ENCODE measurements around the gene WWOX.

Gene WWOX

DNA sequence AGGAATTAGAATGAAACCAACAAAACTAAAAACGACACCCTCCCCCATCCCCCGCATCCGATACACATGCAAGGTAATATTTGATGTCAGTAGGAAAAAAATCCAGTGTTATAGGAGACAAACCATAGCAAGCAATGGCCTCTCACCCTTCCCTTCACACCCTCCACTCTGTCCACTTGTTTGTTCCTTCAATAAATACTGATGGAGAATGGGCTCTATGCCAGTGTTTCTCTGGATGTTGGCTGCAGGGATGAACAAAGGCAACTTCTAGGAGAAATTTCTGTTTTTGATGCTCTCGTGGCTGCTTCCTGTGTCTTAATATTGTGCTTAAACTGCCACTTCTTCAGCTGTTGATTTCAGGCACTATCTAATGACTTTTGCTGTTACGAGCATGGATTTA is 98.8 kb downstream of the WWOX start:
- peak; percentile 2 for DNase-seq

DNA sequence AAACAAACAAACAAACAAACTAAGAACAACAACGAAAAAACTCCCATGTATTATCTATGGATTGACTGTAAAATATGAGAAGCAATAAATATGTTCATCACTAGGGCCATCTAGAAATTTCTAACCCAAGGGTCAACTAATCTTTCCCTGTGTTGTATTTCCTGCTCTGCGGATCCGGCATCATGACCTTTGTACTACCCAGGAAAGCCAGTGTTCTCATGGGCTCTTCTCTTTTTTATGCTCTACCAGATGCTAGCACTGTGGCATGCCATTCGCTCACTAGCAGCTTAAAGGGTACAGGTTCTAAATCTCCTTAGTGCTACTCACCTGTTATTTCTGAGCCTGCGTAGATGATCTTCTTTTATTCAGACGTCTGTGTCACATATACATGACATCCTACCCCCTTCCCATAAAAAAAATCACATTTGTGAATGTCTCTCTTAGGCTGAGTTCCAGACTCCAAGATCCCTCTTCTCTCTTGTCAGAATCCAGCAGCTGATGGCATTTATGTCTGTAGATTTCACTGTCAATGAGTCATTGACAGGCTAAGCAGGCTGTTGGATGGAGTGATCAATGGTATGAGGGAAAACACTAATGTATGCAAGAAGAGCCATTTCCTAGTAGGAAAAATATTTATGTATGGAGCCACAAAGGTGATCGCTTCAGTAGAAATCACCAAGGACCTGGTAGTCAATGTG is 100.0 kb downstream of the WWOX start:
- no peak for DNase-seq

DNA sequence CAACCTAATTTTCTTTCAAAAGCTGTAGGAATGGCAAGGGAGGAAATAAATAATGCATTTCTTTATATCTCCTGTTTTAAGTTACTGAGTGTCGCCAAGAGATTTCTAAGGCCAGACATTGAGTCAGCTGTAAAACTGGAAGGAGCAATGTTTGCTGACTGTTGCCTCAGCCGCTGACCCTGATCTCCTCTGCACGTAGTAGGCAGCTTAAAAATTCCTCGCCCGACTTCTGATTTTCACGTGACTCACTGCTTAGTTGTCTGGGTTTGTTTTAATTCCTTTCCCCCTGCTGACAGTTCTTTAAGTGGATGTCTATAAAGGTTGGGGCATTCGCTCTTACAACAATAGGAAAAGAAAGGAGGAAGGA is 100.6 kb downstream of the WWOX start:
- no peak for DNase-seq

DNA sequence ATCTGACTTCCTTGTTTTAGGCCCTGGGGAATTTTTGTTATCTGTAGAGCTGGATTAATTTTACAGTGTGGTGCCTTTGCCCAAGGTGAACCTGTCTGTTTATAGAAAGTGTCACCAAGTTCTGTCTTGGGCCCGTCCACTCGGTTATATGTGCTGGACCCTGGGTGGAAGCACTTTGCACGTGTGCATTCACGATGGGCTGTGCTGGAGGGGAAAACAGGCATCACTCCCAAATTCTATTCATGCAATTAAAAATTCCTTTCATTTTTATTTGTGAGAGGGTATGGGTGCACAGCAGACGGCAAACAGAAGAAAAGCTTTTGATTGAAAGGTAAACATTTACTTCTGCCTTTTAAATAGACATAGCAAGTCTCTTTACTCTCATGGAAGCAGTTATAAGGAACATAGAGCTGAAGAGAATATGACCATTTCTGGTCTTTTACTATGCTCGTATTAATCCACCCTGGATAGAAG is 101.2 kb downstream of the WWOX start:
- no peak for DNase-seq

GRCh38 chr16:78205506-78205905 is 106.1 kb downstream of the WWOX start:
- no peak for DNase-seq

GRCh38 chr16:78206623-78207223 is 107.3 kb downstream of the WWOX start:
- no peak for DNase-seq

GRCh38 chr16:78209951-78210661 is 110.7 kb downstream of the WWOX start:
- DNase-seq: no peak

GRCh38 chr16:78211020-78211599 is 111.7 kb downstream of the WWOX start:
- DNase-seq: no peak

DNA sequence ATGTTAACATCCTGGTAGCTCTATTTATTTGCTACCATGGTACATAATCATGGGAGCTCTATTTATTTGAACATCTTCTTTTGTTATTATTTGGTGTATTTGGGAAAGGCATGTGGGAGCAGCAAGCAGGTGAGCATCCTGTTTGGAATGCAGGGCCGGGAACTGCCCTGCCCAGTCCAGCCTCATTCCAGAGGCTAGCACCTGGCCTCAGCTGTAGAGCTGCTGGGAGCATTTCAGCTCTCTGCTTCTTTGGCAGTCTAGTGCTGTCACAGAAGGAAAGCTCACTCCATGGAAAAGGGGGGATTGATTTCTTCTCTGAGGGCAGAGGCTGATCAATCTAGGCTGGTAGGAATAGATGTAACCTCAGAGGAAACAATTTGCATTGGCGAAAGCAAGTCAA is 112.5 kb downstream of the WWOX start:
- DNase-seq: no peak

DNA sequence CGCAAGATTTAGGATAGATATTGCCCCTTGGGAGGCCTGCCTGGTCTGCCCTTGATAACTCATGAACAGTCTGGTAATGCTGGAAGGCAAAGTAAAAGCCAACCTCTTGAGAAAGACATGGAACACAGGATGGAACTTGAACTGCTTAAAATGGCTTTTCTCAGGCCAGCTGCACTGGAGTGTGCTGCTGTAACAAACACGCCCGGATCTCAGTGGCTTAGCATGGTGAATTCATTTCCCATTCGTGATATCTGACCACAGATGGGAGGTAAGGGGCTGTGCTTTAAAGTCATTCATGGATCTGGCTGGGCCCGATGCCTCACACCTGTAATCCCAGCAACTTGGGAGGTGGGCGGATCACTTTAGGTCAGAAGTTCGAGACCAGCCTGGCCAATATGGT is 113.2 kb downstream of the WWOX start:
- no peak for DNase-seq

- DNase-seq: no peak
Observed at GRCh38 chr16:78213751-78214150, 114.3 kb downstream of the WWOX start.

GRCh38 chr16:78215222-78215621 is 115.8 kb downstream of the WWOX start:
- DNase-seq: no peak

DNA sequence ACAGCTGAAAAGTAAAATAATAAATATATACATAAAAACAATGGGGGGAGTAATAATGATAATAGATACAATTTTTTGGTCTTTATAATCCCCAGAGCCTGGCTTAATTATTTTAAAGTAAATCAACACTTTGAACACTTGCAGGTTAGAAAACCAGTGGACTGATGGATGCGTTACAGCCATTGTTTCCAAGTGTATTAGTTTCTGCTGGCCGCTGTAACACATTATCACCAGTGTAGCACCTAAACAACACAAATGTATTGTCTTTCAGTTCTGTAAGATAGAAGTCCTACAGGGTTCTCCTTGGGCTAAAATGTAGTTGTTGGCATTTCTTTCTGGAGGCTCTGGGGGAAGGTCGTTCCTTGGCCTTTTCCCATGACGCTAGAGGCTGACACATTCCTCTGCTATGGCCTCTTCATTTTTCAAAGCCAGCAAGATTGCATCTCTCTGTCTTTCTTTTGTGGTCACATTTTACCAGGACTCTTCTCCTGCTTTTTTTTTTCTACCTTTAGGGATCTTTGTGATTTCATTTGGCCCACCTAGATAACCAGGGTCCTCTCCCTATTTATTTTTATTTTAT is 116.8 kb downstream of the WWOX start:
- DNase-seq: no peak

DNA sequence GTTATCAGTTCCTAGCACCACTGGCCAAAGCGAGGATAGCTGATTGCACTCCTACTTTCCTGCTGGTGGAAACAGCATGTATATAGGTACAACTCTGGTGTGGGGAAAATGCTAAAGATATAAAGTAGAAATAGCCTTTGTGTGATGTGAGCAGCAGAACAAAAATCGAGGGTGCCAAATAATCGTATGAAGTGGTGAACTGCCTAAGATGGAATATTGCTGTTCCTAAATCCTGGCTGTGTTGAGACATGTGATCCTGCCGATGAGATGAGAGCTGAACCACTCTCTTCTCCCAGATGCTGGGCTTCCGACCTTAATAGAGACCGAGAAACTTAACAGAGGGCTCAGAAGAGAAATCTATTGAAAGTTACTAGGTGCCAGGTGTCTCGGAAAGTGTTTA is 117.8 kb downstream of the WWOX start:
- DNase-seq: no peak

GRCh38 chr16:78218279-78218678 is 118.8 kb downstream of the WWOX start:
- DNase-seq: no peak

DNA sequence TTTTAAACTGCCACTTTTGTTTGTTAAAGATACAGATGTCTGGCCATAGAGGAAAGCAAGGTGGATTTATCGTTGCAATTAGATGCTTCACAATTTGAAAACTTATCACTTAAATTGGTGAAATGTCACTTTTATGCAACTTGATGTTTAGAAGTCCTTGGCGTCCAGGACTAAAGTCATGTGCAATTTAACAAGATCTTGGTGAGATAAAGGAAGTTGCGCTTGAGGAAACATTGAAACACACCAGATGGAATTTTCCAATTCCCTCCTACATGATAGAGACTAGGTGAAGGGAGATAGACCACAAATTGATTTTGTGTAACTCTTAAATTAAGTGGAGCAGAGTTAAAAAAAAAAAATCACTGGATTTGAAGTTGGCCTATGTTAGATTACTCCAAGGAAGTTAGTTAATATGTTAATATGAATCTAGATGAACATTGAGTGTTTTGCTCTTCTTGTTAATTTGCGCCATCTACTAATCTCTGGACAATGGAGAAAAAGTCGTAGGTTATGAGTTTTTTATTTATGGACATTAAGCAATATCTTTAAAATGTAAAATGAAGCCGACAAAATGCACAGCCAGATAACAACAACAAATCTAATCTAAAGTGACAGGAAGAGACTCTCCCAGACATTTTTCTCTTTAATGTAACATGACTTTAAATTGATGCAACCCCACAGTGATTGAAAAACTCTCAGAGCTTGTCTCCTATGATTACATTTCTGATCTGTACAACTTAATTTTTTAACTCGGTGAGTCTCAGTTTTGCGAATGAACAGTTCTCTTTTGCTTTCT is 119.6 kb downstream of the WWOX start:
- DNase-seq: no peak

GRCh38 chr16:78220571-78220970 is 121.1 kb downstream of the WWOX start:
- no peak for DNase-seq

- DNase-seq: no peak
Observed at GRCh38 chr16:78221892-78222291, 122.4 kb downstream of the WWOX start.

- no peak for DNase-seq
Observed at GRCh38 chr16:78224342-78224741, 124.9 kb downstream of the WWOX start.

GRCh38 chr16:78225919-78226318 is 126.5 kb downstream of the WWOX start:
- no peak for DNase-seq

GRCh38 chr16:78227855-78228254 is 128.4 kb downstream of the WWOX start:
- no peak for DNase-seq

DNA sequence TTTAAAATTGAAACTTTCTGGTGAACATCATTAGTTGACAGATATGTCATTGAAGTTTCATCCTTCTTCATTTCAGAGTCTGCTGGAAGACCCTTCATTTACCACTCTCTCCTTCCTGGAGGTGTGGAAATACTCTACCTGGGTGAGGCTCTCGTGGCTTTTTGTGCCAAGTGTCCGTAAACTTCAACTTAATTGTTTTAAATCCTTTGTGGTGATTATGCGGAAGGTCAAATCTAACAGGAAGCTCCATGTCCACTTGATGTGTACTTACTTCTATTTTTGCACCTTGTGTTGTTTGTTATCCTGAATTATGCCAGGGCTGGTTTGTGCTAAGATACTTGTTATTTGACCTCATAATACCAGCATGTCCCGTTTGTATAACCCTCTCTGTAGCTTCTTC is 129.2 kb downstream of the WWOX start:
- DNase-seq: no peak

GRCh38 chr16:78230832-78231231 is 131.4 kb downstream of the WWOX start:
- DNase-seq: no peak

Measured in DMS79 treated with DMSO at 0.1 percent for 48 hours (cell line).